OCI-LY7 (cell line): ENCODE measurements around the gene ATG2A.

ENCODE experiments used
- CTCF ChIP-seq: fragments of 200-600 bp; sonication (generic); conservative IDR thresholded peaks from 2 replicates; pipeline ENCODE4 v1.5.1; 2014; ENCODE audit warnings: mild to moderate bottlenecking, antibody characterized with exemption, low read length, moderate library complexity, mixed read lengths
- EZH2phosphoT487 ChIP-seq: fragments of 200-600 bp; sonication (generic); IDR thresholded peaks from 2 replicates; pipeline ENCODE4 v1.6.1; 2018; ENCODE audit warnings: low read depth, borderline replicate concordance, mild to moderate bottlenecking, mixed run types, antibody characterized with exemption, low read length, moderate library complexity, mixed read lengths

GRCh38 chr11:64935359-64936081, 18.5 kb upstream of the ATG2A start, which contains the start of gene GPHA2:
- TF ChIP-seq CTCF (no peak), EZH2phosphoT487 (no peak)
